DMS153 (cell line): ENCODE results near the gene CFAP20DC.
"Not testable (repeated sequence)": the region's sequence is repeated elsewhere in the genome, so short reads cannot be mapped to it uniquely, and the experiment has no call there.

Experiments
- DNase-seq: peaks from one replicate; lab custom pipeline; 2025; lab: John Stamatoyannopoulos, UW

CFAP20DC gene

GRCh38 chr3:59049671-59050331 lies at the start of gene CFAP20DC:
CFAP20DC (minus strand) TSS chr3:59050025; CDS start chr3:59049631, 394 bp downstream.
- peak; percentile 76 for DNase-seq

GRCh38 chr3:59098516-59098915 lies 48.7 kb upstream of the CFAP20DC start:
- not testable (repeated sequence) for DNase-seq

DNA sequence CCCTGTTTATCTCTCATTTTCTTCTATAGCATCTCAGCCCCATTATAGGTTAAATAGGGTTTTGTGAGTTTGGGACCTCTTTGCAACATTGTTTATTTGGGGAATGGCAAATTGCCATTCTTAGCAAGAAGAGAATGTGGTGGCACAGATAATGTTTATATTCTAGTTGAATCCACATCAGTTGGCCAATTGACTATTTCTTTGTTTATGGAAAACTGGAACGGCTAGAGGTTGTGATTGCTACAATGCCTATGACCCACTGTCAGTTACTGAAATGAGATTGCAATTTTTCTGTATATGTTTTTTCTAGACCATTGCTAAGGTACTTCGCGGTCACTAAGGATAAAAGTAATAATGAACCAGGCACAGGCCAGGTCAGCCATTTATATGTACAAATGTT lies 44.6 kb upstream of the CFAP20DC start:
- no peak for DNase-seq

- no peak for DNase-seq
Observed at GRCh38 chr3:59093521-59093920, 43.7 kb upstream of the CFAP20DC start.

DNA sequence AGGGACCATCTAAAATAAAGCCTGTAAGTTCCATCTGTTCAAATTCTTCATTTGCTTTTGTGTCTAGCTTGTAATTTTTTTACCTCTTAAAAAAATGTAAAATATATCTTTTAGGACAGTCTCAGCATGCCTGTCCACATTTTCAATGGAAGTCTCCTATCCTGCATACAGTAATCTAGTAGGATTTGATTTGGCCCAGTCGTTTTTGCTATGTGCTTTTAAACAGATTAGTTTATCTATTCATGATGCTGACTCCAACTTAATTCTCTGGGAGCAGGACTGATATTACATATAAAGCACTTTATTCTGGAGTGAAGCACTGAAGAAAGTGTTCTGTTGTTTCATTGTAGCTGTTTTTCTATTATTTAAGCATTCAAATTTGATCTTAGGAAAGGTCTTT lies 38.9 kb upstream of the CFAP20DC start:
- no peak for DNase-seq

DNA sequence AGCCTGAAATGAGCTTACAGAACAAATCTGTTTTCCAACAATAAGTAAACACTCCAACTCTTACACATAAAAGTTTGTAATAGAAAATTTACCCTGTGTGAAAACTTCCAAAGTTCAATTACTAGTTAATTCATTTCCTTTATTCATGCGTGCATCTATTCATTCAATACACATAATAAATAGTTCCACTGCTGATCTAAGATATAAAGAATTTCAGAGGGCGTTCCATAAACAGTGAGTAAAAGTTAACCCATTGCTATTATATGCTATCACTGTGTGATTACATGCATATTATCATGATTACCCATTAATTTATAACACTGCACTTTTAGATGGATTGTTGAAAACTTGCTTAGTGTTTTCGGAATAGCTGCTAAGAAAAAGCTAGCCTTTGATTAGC lies 36.2 kb upstream of the CFAP20DC start:
- no peak for DNase-seq

DNA sequence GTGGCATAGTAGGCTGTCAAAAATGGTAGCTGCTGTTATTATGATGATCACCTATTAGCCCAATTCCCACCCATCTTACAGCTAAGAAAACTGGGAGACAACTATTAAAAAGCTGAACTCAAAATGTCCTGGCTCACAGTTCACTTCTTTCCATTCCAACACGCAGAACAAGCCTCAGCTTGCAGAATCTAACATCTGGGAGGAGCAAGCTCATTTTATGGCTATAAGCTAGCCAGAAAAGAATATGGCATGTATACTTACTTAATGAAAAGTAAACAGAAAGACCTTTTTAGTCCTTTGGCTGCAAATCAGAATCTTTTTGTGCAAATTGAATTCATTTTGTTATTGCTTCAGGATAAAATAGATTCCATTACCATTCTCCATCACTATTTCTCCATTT lies 34.8 kb upstream of the CFAP20DC start:
- no peak for DNase-seq

DNA sequence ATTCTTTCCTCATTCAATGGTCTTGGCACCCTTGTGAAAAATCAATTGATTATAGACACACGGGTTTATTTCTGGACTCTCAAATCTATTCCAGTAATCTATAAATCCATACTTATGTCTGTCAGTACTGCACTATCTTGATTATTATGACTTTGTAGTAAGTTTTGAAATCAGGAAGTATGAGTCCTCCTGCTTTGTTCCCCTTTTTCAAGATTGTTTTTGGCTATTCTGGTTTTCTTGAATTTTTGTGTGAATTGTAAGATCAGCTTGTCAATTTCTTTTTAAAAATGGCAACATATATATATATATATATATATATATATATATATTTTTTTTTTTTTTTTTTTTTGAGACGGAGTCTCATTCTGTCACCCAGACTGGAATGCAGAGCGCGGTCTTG lies 32.3 kb upstream of the CFAP20DC start:
- DNase-seq = no peak

GRCh38 chr3:59081071-59081470 lies 31.2 kb upstream of the CFAP20DC start:
- DNase-seq = no peak

- DNase-seq = no peak
Observed at GRCh38 chr3:59079962-59080361, 30.1 kb upstream of the CFAP20DC start.

DNA sequence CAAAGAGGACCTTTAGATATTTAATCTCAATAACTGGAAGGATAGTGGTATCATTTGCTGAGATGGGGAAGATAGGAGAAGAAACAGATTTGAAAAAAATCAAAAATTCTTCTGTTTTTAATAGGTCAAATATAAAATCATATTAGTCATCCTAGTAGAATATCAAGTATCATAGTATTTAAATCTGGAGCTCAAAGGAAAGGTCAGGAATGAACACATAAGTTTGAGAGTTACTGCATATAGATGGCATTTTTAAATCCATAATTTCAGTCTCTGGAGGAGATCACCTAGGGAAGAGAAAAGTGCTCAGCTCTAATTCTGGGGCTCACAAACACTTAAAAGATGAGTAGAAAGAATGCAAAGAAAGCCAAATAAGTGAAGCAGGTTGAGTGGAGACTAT lies 24.9 kb upstream of the CFAP20DC start:
- no peak for DNase-seq

DNA sequence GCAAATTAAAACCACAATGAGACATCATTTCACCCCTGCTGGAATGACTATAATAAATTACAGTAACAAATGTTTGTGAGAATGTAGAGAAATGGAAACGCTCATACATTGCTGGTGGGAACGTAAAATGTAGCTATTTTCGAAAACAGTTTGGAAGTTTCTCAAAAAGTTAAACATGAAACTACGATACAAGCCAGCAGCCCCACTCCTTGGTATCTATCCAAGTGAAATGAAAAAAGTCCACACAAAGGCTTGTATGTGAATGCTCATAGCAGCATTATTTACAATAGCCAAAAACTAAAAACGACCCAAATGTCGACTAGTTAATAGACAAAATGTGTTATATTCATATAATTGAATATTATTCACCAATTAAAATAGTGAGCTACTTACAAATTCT lies 22.9 kb upstream of the CFAP20DC start:
- no peak for DNase-seq

GRCh38 chr3:59069838-59070237 lies 20.0 kb upstream of the CFAP20DC start:
- DNase-seq = no peak

- DNase-seq = no peak
Observed at GRCh38 chr3:59065240-59065639, 15.4 kb upstream of the CFAP20DC start.

- DNase-seq = no peak
Observed at GRCh38 chr3:59064728-59065127, 14.9 kb upstream of the CFAP20DC start.

DNA sequence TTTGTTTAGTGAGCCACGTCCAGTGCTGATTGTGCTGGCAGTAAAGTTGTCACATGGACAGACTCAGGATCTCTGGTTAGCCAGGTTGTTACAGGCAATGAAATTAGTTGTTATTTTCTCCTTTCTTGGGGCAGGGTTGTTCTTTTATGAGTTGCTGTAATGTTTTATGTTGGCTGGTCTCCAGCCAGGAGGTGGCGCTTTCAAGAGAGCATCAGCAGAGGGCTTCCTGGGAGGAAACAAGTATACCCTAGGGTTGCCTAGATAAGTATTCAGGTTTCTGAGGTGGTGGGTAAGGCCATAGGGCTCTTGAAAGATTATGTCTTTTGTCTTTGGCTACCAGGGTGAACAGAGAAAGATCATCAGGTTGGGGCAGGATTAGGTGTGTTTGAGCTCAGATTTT lies 14.5 kb upstream of the CFAP20DC start:
- DNase-seq = no peak

- DNase-seq = no peak
Observed at GRCh38 chr3:59056706-59057105, 6.9 kb upstream of the CFAP20DC start.

DNA sequence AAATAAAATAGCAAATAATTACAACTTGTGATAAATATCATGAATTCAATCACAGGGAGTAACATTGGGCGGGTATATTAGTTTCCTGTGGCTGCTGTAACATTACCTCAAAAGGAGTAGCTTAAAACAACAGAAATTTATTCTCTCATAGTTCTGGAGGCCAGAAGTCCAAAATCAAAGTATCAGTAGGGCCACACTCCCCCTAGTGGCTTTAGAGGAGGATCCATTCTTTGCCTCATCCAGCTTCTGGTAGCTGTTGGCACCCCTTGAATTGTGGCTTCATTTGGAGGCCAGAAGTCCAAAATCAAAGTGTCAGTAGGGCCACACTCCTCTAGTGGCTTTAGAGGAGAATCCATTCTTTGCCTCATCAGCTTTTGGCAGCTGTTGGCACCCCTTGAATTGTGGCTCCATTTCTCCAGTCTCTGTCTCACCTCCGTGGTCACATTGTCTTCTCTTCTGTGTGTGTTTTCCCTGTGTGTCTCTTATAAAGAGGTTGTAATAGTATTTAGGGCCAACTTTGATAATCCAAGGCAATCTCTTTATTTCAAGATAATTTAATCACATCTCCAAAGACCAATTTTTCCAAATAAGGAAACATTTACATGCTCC lies 3.1 kb upstream of the CFAP20DC start:
- no peak for DNase-seq

DNA sequence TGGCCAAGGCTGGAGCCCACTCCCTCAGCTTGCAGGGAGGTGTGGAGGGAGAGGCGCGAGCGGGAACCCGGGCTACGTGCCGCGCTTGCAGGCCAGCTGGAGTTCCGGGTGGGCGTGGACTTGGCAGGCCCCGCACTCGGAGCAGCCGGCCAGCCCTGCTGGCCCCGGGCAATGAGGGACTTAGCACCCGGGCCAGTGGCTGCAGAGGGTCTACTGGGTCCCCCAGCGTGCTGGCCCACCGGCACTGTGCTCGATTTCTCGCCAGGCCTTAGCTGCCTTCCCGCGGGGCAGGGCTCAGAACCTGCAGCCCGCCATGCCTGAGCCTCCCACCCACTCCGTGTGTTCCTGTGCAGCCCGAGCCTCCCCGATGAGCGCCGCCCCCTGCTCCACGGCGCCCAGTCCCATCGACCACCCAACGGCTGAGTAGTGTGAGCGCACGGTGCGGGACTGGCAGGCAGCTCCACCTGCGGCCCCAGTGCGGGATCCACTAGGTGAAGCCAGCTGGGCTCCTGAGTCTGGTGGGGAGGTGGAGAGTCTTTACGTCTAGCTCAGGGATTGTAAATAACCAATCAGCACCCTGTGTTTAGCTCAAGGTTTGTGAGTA lies 1.1 kb upstream of the CFAP20DC start:
- DNase-seq = not testable (repeated sequence)

GRCh38 chr3:59046839-59047238 lies 3.0 kb downstream of the CFAP20DC start:
- peak; percentile 33 for DNase-seq

DNA sequence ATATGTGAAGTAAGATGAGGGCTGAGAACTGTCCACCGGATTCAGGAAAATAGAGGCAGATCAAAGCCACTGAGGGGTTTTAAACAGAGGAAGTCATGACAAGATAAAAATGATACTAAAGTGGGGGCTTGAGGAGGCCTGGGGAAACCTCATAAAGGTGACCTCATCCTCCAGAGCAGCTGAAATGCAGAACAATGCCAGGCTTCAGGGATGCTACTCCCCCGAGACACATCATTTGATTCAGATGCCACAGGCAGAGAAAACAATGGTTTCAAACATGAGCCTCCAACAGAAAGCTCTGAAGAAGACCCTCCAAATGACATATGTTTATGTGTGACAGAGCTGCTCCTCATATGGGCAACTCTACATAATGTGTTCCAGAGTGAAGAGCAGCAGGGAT lies 6.4 kb downstream of the CFAP20DC start:
- DNase-seq = peak; percentile 25

GRCh38 chr3:59040902-59041301 lies 8.9 kb downstream of the CFAP20DC start:
- DNase-seq = no peak

GRCh38 chr3:59027607-59028006 lies 22.2 kb downstream of the CFAP20DC start:
- DNase-seq = no peak

DNA sequence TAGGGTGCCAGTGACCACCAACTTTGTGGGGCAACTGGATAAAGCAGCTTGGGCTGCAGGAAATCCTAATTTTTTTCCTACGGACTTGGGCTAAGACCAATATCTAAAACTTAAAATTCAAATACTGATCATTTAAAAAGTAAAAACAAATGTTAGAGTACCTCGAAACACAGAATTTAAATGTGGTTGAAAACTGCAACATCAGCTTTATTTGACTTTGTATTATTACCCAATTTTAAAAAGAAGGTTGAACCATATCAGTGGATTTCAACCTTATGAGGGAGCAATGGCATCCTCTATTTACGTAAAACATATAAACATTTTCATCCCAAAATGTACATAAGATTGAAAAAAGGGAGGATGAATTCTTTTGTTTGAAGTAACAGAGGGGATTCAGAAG lies 26.2 kb downstream of the CFAP20DC start:
- DNase-seq = no peak
